Chondrocyte (in vitro differentiated cells): ENCODE results near the gene OTOP2. TPM values are rescaled to one million over a fixed set of nuclear protein-coding genes. Genes with fewer than 3 reads are reported as not detected.

Experiments used
- DNase-seq: peaks from one replicate; pipeline ENCODE4 v3.0.0; 2021; ENCODE audit warnings: mixed read lengths, low spot score
- H3K27ac Mint-ChIP-seq: one replicate; pipeline ENCODE4 v1.8.0; 2021; ENCODE audit warnings: mild to moderate bottlenecking, moderate library complexity, mixed read lengths; ENCODE audit not compliant: unreplicated experiment
- H3K27me3 Mint-ChIP-seq: 2 replicates; pipeline ENCODE4 v1.8.0; 2021; ENCODE audit warnings: low read depth, mixed read lengths
- H3K36me3 Mint-ChIP-seq: 2 replicates; pipeline ENCODE4 v1.8.0; 2021; ENCODE audit warnings: low read depth, mixed read lengths
- H3K4me1 Mint-ChIP-seq: 2 replicates; pipeline ENCODE4 v1.8.0; 2021; ENCODE audit warnings: low read depth, mild to moderate bottlenecking, mixed read lengths
- H3K4me3 Mint-ChIP-seq: one replicate; pipeline ENCODE4 v1.8.0; 2021; ENCODE audit warnings: mild to moderate bottlenecking, moderate library complexity, mixed read lengths; ENCODE audit not compliant: unreplicated experiment
- H3K9me3 Mint-ChIP-seq: 2 replicates; pipeline ENCODE4 v1.8.0; 2021; ENCODE audit warnings: low read depth, mixed read lengths
- total RNA-seq: library from RNA; stranded (reverse); gene quantifications from 3 replicates; pipeline ENCODE4 v1.2.1, GENCODE V29; 2021
- TF ChIP-seq, protein P1 (sequence below): fragments of 200-600 bp; sonication (generic); IDR thresholded peaks from 2 replicates; pipeline ENCODE4 v1.5.0; 2021; ENCODE audit warnings: antibody characterized with exemption, mild to moderate bottlenecking, moderate library complexity

Gene OTOP2
- total RNA-seq, 1 donor from 2014 or later = not detected

- TF ChIP-seq, protein P1, sequence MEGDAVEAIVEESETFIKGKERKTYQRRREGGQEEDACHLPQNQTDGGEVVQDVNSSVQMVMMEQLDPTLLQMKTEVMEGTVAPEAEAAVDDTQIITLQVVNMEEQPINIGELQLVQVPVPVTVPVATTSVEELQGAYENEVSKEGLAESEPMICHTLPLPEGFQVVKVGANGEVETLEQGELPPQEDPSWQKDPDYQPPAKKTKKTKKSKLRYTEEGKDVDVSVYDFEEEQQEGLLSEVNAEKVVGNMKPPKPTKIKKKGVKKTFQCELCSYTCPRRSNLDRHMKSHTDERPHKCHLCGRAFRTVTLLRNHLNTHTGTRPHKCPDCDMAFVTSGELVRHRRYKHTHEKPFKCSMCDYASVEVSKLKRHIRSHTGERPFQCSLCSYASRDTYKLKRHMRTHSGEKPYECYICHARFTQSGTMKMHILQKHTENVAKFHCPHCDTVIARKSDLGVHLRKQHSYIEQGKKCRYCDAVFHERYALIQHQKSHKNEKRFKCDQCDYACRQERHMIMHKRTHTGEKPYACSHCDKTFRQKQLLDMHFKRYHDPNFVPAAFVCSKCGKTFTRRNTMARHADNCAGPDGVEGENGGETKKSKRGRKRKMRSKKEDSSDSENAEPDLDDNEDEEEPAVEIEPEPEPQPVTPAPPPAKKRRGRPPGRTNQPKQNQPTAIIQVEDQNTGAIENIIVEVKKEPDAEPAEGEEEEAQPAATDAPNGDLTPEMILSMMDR = no peak
- H3K27ac Mint-ChIP-seq = no peak overlapping the region
- peaks cover 55% of the 10 kb centered on the region for H3K27me3 Mint-ChIP-seq
- no peak overlapping the region for H3K4me3 Mint-ChIP-seq
- no peaks in the 10 kb centered on the region for H3K4me1 Mint-ChIP-seq
- H3K36me3 Mint-ChIP-seq = no peaks in the 10 kb centered on the region
- DNase-seq = no peak
- no peaks in the 10 kb centered on the region for H3K9me3 Mint-ChIP-seq
Measured at GRCh38 chr17:74883241-74883745, 40.8 kb upstream of the OTOP2 start.

- Mint-ChIP-seq H3K4me3 (no peak overlapping the region), H3K4me1 (no peaks in the 10 kb centered on the region), H3K27me3 (peaks cover 46% of the 10 kb centered on the region), H3K27ac (no peak overlapping the region), H3K36me3 (no peaks in the 10 kb centered on the region), H3K9me3 (no peaks in the 10 kb centered on the region)
- TF ChIP-seq, protein P1 = no peak
- no peak for DNase-seq
Measured at GRCh38 chr17:74888469-74888868, 35.6 kb upstream of the OTOP2 start.

DNA sequence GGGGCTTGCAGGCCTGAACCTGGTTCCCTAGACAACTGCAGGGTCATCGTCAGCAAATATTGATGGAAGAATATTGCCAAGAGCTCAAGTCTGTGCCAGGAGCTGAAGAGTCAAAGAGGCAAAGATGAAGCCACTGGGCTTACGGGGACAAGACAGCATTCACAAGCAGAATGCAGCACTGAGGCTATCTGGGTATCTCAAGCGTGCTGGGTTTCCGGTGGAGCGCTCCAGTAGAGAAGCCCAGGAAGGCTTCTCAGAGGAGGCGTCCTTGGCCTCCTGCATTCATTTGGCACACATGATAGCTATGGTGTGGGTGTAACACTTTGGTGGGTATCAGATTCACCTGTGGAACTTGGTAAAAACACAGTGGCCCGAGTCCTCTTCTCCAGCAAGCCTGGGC lies 33.5 kb upstream of the OTOP2 start:
- no peaks in the 10 kb centered on the region for H3K9me3 Mint-ChIP-seq
- H3K4me3 Mint-ChIP-seq = no peak overlapping the region
- TF ChIP-seq, protein P1 = no peak
- peaks cover 3% of the 10 kb centered on the region for H3K4me1 Mint-ChIP-seq
- H3K27ac Mint-ChIP-seq = no peak overlapping the region
- no peaks in the 10 kb centered on the region for H3K36me3 Mint-ChIP-seq
- H3K27me3 Mint-ChIP-seq = peaks cover 59% of the 10 kb centered on the region
- no peak for DNase-seq

- H3K27ac Mint-ChIP-seq = no peak overlapping the region
- peaks cover 64% of the 10 kb centered on the region for H3K27me3 Mint-ChIP-seq
- no peaks in the 10 kb centered on the region for H3K9me3 Mint-ChIP-seq
- DNase-seq = no peak
- no peak overlapping the region for H3K4me3 Mint-ChIP-seq
- peaks cover 3% of the 10 kb centered on the region for H3K4me1 Mint-ChIP-seq
- H3K36me3 Mint-ChIP-seq = no peaks in the 10 kb centered on the region
- TF ChIP-seq, protein P1 = no peak
Measured at GRCh38 chr17:74892013-74892841, 31.8 kb upstream of the OTOP2 start.

GRCh38 chr17:74892974-74893911 lies 30.8 kb upstream of the OTOP2 start, which contains the start of gene FADS6:
Gene FADS6, minus strand, starts transcription at chr17:74893633. Its CDS starts 38 bp downstream, at chr17:74893595.
- H3K27me3 Mint-ChIP-seq = peaks cover 59% of the 10 kb centered on the region
- H3K36me3 Mint-ChIP-seq = no peaks in the 10 kb centered on the region
- H3K27ac Mint-ChIP-seq = no peak within 1 kb of the TSS
- TF ChIP-seq, protein P1 = no peak
- no peak for DNase-seq
- H3K9me3 Mint-ChIP-seq = no peaks in the 10 kb centered on the region
- H3K4me3 Mint-ChIP-seq = peak within 1 kb of the TSS; percentile 55
- peaks cover 3% of the 10 kb centered on the region for H3K4me1 Mint-ChIP-seq
